Suprapubic skin (tissue), 4 donors: ENCODE measurements around the gene ARHGAP4. TPM values are rescaled to one million over a fixed set of nuclear protein-coding genes. Genes with fewer than 3 reads are reported as not detected.

Experiments used
- DNase-seq, 2 donors: peaks; one replicate each; pipeline ENCODE4 v3.0.0-alpha.2; 2019; ENCODE audit warnings: low spot score in 2 of 2
- H3K27ac ChIP-seq: fragments of 200-600 bp; sonication (generic); one replicate; pipeline ENCODE4 v1.5.1; 2019
- H3K27me3 ChIP-seq: fragments of 200-600 bp; sonication (generic); one replicate; pipeline ENCODE4 v1.5.1; 2019
- H3K36me3 ChIP-seq: fragments of 200-600 bp; sonication (generic); one replicate; pipeline ENCODE4 v1.5.1; 2019
- H3K4me1 ChIP-seq: fragments of 200-600 bp; sonication (generic); one replicate; pipeline ENCODE4 v1.5.1; 2019
- H3K4me3 ChIP-seq: fragments of 200-600 bp; sonication (generic); one replicate; pipeline ENCODE4 v1.5.1; 2019; ENCODE audit warnings: mild to moderate bottlenecking
- H3K9me3 ChIP-seq: fragments of 200-600 bp; sonication (generic); one replicate; pipeline ENCODE4 v1.5.1; 2019
- EP300 ChIP-seq: sonication (generic); formaldehyde crosslinking; IDR thresholded peaks from one replicate; pipeline ENCODE4 v1.6.1; 2017; ENCODE audit warnings: antibody characterized with exemption
- POLR2A ChIP-seq, 2 donors: fragments of 450-650 bp; IDR thresholded peaks; one replicate each; pipeline ENCODE4 v1.6.1; 2017; ENCODE audit warnings: antibody characterized with exemption in 2 of 2, mild to moderate bottlenecking in 2 of 2, moderate library complexity in 2 of 2
- POLR2AphosphoS5 ChIP-seq, 3 donors: sonication (generic); formaldehyde crosslinking; IDR thresholded peaks; one replicate each; pipeline ENCODE4 v1.6.1; 2017; ENCODE audit warnings: antibody characterized with exemption in 3 of 3
- WGBS: methylation state at CpG from one replicate; pipeline ENCODE4 v1.1.5; 2018; 5-methylcytosine and 5-hydroxymethylcytosine counted together
- total RNA-seq, 4 donors: library from RNA; depleted of rRNA; stranded (reverse); fragments of >200 nt; gene quantifications; one replicate each; pipeline ENCODE4 v1.1.0, GENCODE V29; 2016
- TF ChIP-seq, protein P1 (sequence below), 2 donors: fragments of 200-600 bp in 1 of 2; fragments of 450-650 bp in 1 of 2; sonication (generic) in 1 of 2; IDR thresholded peaks; one replicate each; pipeline ENCODE4 v1.5.1; 2016 to 2019; ENCODE audit warnings: antibody characterized with exemption in 2 of 2, mild to moderate bottlenecking in 1 of 2, moderate library complexity in 1 of 2

Gene ARHGAP4
- total RNA-seq, 4 donors from 2014 or later, result 4.8 to 17.6 (median 9.6) TPM

DNA sequence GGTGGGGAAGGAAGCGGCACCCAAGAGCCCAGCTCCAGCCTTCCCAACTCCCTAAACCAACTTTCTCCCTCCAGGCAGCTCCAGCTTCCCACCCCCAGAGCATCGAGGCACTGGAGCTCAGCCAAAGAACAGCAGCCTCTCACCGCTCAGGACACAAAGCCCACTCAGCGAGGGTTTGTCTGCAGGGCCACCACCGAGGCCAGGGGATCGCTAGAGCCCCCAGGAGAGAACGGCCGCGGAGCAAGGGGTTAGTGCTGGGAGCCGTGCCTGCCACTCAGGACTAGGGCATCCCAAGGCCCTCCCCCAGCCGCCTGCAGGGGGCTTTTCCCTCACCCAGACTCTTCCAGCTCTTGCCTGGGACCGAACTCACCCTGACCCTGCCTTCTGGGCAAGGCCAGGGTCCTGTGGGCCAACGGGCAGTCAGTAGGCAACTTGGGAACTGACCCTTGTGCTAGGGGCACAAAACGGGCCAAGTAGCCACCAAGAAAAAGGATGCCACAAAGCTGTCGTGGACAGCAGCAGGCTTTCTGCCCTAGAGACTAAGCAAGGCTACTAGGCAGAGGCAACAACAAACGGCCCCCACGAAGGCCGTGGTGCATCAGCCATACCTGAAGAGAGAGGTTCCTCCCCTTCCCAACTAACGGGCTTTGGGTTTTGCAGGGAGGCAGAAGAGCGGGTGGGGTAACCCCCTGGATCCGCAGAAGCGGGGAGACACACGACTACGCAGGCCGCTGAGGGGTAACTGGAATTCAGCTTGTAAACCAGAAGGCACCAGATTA, 43.2 kb upstream of the ARHGAP4 start:
- TF ChIP-seq, protein P1, sequence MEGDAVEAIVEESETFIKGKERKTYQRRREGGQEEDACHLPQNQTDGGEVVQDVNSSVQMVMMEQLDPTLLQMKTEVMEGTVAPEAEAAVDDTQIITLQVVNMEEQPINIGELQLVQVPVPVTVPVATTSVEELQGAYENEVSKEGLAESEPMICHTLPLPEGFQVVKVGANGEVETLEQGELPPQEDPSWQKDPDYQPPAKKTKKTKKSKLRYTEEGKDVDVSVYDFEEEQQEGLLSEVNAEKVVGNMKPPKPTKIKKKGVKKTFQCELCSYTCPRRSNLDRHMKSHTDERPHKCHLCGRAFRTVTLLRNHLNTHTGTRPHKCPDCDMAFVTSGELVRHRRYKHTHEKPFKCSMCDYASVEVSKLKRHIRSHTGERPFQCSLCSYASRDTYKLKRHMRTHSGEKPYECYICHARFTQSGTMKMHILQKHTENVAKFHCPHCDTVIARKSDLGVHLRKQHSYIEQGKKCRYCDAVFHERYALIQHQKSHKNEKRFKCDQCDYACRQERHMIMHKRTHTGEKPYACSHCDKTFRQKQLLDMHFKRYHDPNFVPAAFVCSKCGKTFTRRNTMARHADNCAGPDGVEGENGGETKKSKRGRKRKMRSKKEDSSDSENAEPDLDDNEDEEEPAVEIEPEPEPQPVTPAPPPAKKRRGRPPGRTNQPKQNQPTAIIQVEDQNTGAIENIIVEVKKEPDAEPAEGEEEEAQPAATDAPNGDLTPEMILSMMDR (IDR thresholded peaks at IDR 0.05), result no peak
- TF ChIP-seq EP300 (no peak), POLR2AphosphoS5 (IDR thresholded peaks at IDR 0.05) (no peak), POLR2A (IDR thresholded peaks at IDR 0.05) (no peak)
- H3K27me3 ChIP-seq, result no peaks in the 10 kb centered on the region
- H3K36me3 ChIP-seq, result peaks cover under 1% of the 10 kb centered on the region
- DNase-seq, result peak in 1 of 2 donors; percentile 65
- H3K9me3 ChIP-seq, result no peaks in the 10 kb centered on the region
- whole genome bisulfite sequencing, result 37% methylated on average over 14 of the region's 25 CpGs
- H3K4me1 ChIP-seq, result peaks cover 53% of the 10 kb centered on the region
- peak overlapping the region; percentile 98 for H3K27ac ChIP-seq
- H3K4me3 ChIP-seq, result peak overlapping the region; percentile 60

DNA sequence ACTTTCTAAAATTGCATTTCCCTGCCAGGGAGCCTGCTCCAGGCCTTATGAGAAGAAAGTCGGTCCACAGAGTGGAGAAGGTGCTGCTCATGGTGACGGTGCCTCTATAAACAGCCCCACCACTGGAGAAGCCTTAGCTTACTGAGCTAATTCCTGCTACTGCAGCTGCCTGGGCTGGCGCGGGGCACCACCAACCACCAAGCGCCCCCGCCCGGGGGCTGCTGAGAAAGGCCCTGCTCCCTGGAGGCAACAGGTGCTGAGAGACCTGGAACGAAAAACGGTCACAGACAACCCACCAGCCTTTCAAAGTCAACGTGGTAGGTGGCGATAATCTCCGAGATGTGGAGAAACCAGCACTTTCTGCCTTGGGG, 42.7 kb upstream of the ARHGAP4 start:
- peak overlapping the region; percentile 60 for H3K4me3 ChIP-seq
- no peaks in the 10 kb centered on the region for H3K27me3 ChIP-seq
- H3K27ac ChIP-seq, result no peak overlapping the region
- peaks cover 47% of the 10 kb centered on the region for H3K4me1 ChIP-seq
- DNase-seq, result peak in 1 of 2 donors; percentile 54
- WGBS, result 51% methylated on average over 12 of the region's 12 CpGs
- TF ChIP-seq, protein P1 (IDR thresholded peaks at IDR 0.05), result no peak
- no peak for TF ChIP-seq EP300
- no peak for TF ChIP-seq POLR2AphosphoS5 (IDR thresholded peaks at IDR 0.05)
- no peak for TF ChIP-seq POLR2A (IDR thresholded peaks at IDR 0.05)
- H3K36me3 ChIP-seq, result peaks cover 5% of the 10 kb centered on the region
- no peaks in the 10 kb centered on the region for H3K9me3 ChIP-seq

GRCh38 chrX:153968255-153968654, 42.2 kb upstream of the ARHGAP4 start:
- 76% methylated on average over 9 of the region's 9 CpGs for WGBS
- Histone ChIP-seq H3K9me3 (no peaks in the 10 kb centered on the region), H3K4me1 (peaks cover 42% of the 10 kb centered on the region), H3K27me3 (no peaks in the 10 kb centered on the region), H3K27ac (no peak overlapping the region), H3K4me3 (peak overlapping the region; percentile 60), H3K36me3 (peaks cover 5% of the 10 kb centered on the region)
- peak in 1 of 2 donors; percentile 59 for DNase-seq
- TF ChIP-seq EP300 (no peak), POLR2AphosphoS5 (IDR thresholded peaks at IDR 0.05) (no peak), POLR2A (IDR thresholded peaks at IDR 0.05) (no peak)
- TF ChIP-seq, protein P1 (IDR thresholded peaks at IDR 0.05), result no peak

DNA sequence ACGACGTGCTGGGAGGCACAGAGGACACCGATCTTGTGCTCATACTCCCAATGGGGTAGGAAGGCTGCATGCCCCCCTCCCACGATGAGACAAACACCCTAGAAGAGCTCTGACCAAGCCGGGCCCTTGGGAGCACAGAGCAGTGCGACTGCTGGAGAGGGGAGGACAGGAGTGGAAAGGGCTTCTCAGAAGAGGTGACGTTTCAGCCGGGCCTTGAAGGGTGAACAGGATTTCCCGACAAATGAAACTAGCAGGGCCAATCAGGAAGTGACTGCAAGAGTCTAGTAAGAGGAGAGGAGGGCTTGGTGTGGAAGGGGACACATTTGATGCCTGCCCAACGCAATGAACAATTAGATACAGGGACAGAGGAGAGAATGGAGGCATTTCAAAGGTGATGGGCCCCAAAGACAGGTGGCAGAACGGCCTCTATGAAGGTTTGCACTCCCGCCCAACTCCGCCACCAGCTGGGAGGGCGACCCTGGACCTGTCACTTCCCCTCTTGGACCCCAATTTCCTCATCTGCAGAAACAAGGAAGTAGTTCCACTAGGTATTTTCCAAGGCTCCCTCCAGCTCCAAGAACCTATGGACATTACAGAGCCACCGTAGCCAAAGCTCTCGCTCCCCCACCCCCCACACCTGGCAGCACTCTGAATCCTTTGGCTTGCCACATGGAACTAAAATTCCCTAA, 41.6 kb upstream of the ARHGAP4 start:
- H3K27me3 ChIP-seq, result no peaks in the 10 kb centered on the region
- no peaks in the 10 kb centered on the region for H3K9me3 ChIP-seq
- peaks cover 9% of the 10 kb centered on the region for H3K36me3 ChIP-seq
- 79% methylated on average over 16 of the region's 16 CpGs for WGBS
- TF ChIP-seq POLR2A (IDR thresholded peaks at IDR 0.05), result no peak
- TF ChIP-seq, protein P1 (IDR thresholded peaks at IDR 0.05), result no peak
- no peak for TF ChIP-seq EP300
- no peak for TF ChIP-seq POLR2AphosphoS5 (IDR thresholded peaks at IDR 0.05)
- H3K27ac ChIP-seq, result no peak overlapping the region
- peak overlapping the region; percentile 60 for H3K4me3 ChIP-seq
- H3K4me1 ChIP-seq, result peaks cover 42% of the 10 kb centered on the region
- DNase-seq, result peak in 1 of 2 donors; percentile 57

DNA sequence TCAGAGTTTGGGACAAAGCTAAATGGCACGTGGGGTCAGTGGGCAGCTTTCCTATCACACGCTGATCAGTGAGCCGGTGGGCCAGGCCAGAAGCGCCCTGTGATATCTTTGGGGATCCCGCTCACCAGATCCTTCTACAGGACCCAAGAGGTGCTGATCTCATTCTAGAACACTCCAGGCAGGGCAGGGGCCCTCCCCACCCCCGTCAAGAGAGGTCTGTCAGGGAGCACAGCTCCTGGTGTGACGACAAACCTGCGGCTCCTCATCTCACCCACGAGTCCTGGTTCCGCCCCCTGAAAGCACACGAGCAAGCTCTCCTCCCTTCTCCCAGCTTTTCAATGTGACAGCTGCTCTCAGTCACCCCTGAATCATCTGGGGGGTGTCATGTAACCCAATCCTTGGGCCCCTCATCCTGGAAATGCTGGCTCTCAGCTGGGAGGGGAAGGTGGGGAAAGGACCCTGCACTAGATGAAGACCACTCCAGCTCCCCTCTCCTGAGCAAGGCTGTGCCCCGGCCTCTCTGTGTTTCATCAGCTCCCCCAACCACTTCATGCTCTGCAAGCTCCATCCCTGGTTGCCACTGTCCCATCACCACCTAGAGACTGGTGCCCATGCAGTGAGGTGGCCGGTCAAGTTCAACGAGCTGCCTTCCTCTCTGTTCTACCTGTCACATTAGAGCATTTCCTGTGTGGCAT, 40.9 kb upstream of the ARHGAP4 start:
- peak in 1 of 2 donors; percentile 62 for DNase-seq
- no peaks in the 10 kb centered on the region for H3K27me3 ChIP-seq
- peaks cover 42% of the 10 kb centered on the region for H3K4me1 ChIP-seq
- H3K36me3 ChIP-seq, result peaks cover 15% of the 10 kb centered on the region
- TF ChIP-seq EP300 (no peak), POLR2AphosphoS5 (IDR thresholded peaks at IDR 0.05) (no peak), POLR2A (IDR thresholded peaks at IDR 0.05) (no peak)
- TF ChIP-seq, protein P1 (IDR thresholded peaks at IDR 0.05), result no peak
- H3K27ac ChIP-seq, result no peak overlapping the region
- H3K9me3 ChIP-seq, result no peaks in the 10 kb centered on the region
- 72% methylated on average over 11 of the region's 14 CpGs for WGBS
- no peak overlapping the region for H3K4me3 ChIP-seq
